HG03469 (cell line): ENCODE measurements around the gene FTL.
"Not testable (repeated sequence)": the region's sequence is repeated elsewhere in the genome, so short reads cannot be mapped to it uniquely, and the experiment has no call there.

Experiments
- ATAC-seq: cut with Tn5 transposase; IDR thresholded peaks from one replicate; pipeline ENCODE4 v1.9.1; 2021; ENCODE audit warnings: mild to moderate bottlenecking, moderate library complexity, moderate number of reproducible peaks; ENCODE audit not compliant: unreplicated experiment

Gene FTL

DNA sequence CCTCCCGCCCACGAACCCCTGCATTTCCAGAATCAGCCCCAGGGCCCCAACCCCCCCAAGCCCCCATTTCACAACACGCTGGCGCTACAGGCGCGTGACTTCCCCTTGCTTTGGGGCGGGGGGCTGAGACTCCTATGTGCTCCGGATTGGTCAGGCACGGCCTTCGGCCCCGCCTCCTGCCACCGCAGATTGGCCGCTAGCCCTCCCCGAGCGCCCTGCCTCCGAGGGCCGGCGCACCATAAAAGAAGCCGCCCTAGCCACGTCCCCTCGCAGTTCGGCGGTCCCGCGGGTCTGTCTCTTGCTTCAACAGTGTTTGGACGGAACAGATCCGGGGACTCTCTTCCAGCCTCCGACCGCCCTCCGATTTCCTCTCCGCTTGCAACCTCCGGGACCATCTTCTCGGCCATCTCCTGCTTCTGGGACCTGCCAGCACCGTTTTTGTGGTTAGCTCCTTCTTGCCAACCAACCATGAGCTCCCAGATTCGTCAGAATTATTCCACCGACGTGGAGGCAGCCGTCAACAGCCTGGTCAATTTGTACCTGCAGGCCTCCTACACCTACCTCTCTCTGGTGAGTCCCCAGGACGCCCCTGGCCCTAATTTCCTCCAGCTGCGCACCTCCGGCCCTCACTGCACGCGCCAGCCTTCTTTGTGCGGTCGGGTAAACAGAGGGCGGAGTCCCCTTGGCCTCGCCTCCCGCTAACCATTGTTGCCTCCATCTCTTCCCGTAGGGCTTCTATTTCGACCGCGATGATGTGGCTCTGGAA, at the start of gene FTL:
Gene FTL (plus strand): TSS at position 270 of the 766 bp plus-strand sequence. CDS start 199 bp downstream, at position 469.
- ATAC-seq = peak; percentile 38

DNA sequence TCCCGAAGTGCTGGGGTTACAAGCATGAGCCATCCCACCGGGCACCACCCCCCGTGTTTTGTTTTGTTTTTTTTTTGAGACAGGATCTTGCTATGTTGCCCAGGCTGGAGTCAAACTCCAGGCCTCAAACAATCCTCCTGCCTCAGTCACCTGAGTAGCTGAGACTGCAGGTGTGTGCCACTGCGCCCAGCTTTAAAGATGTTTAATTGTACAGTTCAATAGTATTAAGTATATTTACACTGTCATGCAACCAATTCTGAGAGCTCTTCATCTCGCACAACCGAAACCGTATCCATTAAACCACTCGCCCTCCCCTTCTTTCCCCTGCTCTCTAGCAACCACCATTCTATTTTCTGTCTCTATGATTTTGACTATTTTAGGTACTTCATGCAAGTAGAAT, 49.4 kb upstream of the FTL start:
- no peak for ATAC-seq

DNA sequence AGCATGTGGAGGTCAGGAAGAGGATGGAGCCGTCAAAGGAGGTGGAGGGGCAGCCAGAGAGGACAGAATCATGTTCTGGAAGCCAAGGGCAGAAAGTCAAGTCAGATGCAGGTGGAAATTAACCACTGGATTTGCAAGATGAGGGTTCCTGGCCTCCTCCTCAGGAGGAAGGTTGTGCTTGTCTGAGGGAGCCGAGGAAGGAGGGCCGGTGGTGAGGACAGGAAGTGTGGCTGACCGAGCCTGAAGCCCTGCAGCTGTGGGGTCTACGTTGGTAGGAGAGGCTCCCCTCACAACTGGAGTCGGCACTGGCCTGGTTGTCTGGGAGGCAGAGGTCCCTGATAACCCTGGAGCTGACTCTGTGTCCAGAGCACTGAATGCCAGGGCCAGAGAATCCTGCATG, 47.0 kb upstream of the FTL start:
- ATAC-seq = no peak

DNA sequence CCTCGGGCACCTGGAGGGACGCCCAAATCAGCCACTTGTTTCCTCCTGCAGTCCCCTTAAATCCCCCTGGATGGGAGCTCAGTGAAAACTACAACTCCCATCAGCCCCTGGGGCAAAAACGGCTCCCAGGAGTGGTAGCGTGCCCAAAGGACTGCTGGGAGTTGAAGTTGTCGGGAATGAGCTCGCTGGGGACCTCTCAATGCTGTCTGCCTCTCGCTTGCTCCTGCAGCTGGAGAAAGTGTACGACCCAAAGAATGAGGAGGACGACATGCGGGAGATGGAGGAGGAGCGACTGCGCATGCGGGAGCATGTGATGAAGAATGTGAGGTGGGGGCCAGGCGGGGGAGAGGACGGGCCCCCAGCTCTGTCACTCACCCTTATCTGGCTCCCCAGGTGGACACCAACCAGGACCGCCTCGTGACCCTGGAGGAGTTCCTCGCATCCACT, 46.3 kb upstream of the FTL start:
- ATAC-seq = no peak

GRCh38 chr19:48919271-48919670, 45.8 kb upstream of the FTL start:
- ATAC-seq = not testable (repeated sequence)

DNA sequence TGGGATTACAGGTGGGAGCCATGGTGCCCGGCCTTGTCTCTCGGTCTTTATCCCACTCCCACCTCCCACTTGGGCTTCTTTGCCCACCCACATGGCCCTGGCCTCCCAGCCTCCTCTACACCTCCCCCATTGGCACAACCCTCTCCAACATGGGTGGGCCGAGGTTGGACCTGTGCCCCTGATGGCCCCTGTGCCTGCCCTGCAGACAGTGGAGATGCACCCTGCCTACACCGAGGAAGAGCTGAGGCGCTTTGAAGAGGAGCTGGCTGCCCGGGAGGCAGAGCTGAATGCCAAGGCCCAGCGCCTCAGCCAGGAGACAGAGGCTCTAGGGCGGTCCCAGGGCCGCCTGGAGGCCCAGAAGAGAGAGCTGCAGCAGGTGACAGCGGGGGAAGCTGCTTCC, 44.2 kb upstream of the FTL start:
- no peak for ATAC-seq

GRCh38 chr19:48921721-48922500, 43.2 kb upstream of the FTL start:
- ATAC-seq = no peak

DNA sequence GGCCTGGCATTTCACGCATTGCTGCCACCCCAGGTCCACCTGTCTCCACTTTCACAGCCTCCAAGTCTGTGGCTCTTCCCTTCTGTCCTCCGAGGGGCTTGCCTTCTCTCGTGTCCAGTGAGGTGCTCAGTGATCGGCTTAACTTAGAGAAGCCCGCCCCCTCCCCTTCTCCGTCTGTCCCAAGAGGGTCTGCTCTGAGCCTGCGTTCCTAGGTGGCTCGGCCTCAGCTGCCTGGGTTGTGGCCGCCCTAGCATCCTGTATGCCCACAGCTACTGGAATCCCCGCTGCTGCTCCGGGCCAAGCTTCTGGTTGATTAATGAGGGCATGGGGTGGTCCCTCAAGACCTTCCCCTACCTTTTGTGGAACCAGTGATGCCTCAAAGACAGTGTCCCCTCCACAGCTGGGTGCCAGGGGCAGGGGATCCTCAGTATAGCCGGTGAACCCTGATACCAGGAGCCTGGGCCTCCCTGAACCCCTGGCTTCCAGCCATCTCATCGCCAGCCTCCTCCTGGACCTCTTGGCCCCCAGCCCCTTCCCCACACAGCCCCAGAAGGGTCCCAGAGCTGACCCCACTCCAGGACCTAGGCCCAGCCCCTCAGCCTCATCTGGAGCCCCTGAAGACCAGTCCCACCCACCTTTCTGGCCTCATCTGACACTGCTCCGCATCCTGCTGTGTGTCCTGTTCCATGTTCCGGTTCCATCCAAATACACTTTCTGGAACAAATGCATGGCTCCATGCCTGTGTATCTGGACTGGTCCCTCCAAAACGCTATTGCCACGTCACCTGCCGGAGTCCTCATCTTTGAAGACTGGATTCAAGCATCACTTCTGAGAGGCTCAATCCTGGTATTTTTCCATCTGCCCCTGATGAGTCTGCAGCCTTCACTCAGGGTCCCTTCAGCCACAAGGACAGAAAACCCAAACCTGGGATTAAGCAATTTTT, 42.3 kb upstream of the FTL start:
- ATAC-seq = no peak

GRCh38 chr19:48925240-48925843, 39.8 kb upstream of the FTL start:
- ATAC-seq = no peak

GRCh38 chr19:48925890-48926289, 39.2 kb upstream of the FTL start:
- not testable (repeated sequence) for ATAC-seq

- no peak for ATAC-seq
These were observed 38.2 kb upstream of the FTL start for GRCh38 chr19:48926909-48927308.

- not testable (repeated sequence) for ATAC-seq
These were observed 37.4 kb upstream of the FTL start for GRCh38 chr19:48927692-48928091.

DNA sequence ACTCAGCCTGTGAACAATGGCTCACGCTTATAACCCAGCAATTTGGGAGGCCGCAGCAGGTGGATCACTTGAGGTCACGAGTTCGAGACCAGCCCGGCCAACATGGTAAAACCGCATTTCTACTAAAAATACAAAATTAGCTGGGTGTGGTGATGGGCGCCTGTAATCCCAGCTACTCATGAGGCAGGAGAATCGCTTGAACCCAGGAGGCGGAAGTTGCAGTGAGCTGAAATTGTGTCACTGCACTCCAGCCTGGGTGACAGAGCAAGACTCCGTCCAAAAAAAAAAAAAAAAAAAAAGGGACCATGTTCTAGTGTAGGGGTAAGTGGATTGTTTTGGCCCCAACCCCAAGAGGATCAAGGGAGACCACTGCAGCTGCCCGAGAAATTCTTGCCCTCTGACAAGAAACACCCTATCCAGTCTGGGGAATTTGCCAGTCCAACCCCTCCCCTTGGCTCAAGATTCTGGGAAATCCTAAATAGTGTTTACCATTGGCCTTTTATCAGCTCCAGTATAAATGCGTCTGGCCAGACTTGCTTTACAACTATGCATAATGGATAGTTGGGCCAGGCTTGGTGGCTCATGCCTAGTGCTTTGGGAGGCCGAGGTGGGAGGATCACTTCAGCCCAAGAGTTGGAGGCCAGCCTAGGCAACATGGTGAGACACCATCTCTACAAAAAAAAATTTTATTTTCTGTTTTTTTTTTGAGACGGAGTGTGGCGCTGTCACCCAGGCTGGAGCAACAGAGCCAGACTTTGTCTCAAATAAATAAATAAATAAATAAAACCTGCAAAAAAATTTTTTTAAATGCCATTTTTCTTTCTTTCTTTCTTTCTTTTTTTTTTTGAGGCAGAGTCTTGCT, 36.7 kb upstream of the FTL start:
- ATAC-seq = no peak

GRCh38 chr19:48933382-48933932, 31.7 kb upstream of the FTL start, which contains the start of gene DHDH:
Gene DHDH, plus strand, starts transcription at chr19:48933699. Its CDS starts 23 bp downstream, at chr19:48933722.
- ATAC-seq = no peak

GRCh38 chr19:48934837-48935236, 30.3 kb upstream of the FTL start:
- no peak for ATAC-seq

GRCh38 chr19:48935864-48936263, 29.2 kb upstream of the FTL start:
- ATAC-seq = no peak

DNA sequence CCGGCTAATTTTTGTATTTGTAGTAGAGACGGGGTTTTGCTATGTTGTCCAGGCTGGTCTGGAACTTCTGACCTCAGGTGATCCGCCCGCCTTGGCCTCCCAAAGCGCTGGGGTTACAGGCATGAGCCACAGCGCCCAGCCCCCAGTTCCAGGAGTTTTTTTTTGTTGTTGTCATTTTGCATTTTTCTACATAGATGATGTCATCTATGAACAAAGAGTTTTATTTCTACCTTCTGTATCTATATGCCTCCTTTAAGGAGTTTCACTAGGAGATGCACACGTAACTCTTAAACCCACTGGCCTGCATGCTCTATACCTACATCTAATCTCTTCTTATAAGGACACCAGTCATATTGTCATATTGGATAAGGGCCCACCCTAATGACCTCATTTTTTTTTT, 26.9 kb upstream of the FTL start:
- no peak for ATAC-seq

DNA sequence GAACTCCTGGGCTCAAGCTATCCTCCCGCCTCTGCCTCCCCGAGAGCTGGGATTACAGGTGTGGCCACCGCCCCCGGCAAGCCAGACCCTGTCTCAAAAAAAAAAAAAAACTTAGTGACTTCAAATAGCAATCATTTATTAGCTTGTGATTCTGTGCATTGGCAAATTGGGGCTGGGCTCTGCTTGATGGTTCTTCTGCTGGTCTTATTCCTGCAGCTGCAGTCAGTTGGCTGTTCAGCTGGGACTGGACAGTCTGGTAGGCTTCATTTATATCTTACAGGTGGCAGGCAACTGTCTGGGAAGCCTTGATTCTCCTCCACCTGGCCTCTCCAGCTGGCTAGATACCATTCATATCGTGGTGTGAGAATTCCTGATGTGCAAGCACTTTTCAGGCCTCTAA, 24.2 kb upstream of the FTL start:
- ATAC-seq = no peak

GRCh38 chr19:48943081-48943480, 22.0 kb upstream of the FTL start:
- no peak for ATAC-seq
